ENCODE results near the gene ACSF2. TPM values are rescaled to one million over a fixed set of nuclear protein-coding genes. Genes with fewer than 3 reads are reported as not detected.

Gene ACSF2
- total RNA-seq, 1 experiment from 2014 or later: 12.2 TPM

DNA sequence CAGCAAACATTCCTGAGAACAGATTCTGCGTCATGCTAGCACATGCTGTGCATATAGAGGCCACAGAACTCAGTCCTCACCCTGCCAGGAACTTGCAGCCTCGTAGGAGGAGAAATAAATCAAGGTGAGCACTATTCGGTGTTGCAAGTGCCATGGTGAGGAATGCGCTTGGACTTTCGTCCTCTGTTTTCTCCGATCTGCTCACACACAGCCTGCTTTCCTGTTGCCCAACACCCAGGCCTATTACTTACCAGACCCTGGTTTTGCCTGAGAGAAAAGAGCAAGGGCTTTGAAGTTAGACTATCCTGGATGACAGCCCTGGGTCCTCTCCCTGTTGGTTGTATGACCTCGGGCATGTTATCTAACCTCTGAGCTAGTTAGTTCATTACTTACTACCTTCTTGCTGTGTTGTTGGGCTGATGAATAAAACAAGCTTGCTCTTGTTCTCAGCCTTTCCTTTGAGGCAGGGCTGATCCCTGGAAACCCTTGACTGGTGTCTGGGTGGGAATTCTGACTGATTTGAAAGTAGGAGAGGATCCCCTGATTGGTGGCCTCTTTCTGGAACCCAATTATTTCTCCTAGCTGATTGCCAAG, 2.9 kb downstream of the ACSF2 start:
- Histone ChIP-seq H3K9me3 (ENCODE audit: control insufficient read depth, low read depth, low read length) (no peaks in the 10 kb centered on the region), H2AK5ac (ENCODE audit: insufficient read length, low read length) (no peak overlapping the region), H3K9ac (ENCODE audit: extremely low read depth, insufficient read length, low read length) (no peak overlapping the region), H3K4me1 (ENCODE audit: insufficient read depth, low read length) (no peaks in the 10 kb centered on the region; the same call in 1 of the 2 replicates), H3K18ac (ENCODE audit: insufficient read length, low read depth, low read length) (no peak overlapping the region), H4K91ac (ENCODE audit: insufficient read length, low read depth, low read length) (no peak overlapping the region), H3K27me3 (ENCODE audit: insufficient read depth, low read length) (no peaks in the 10 kb centered on the region; the same call in 1 of the 2 replicates), H2BK15ac (ENCODE audit: low read depth, low read length) (no peak overlapping the region), H3K79me1 (ENCODE audit: insufficient read depth, low read depth, low read length, poor library complexity, severe bottlenecking) (no peaks in the 10 kb centered on the region), H3K23me2 (ENCODE audit: insufficient read length, low read depth, low read length, poor library complexity, severe bottlenecking) (peaks cover 12% of the 10 kb centered on the region), H3K4ac (ENCODE audit: low read depth, low read length) (no peak overlapping the region), H3K79me2 (ENCODE audit: insufficient read depth, low read length) (no peaks in the 10 kb centered on the region), H2BK12ac (ENCODE audit: insufficient read length, low read depth, low read length) (no peak overlapping the region), H4K5ac (ENCODE audit: insufficient read length, low read depth, low read length) (no peak overlapping the region), H2AFZ (ENCODE audit: low read length) (no peak overlapping the region), H3K23ac (ENCODE audit: insufficient read length, low read depth, low read length) (no peak overlapping the region), H3K56ac (ENCODE audit: insufficient read length, low read depth, low read length) (no peak overlapping the region), H2BK120ac (ENCODE audit: low read depth, low read length, poor library complexity, severe bottlenecking) (no peak overlapping the region), H3K27ac (ENCODE audit: insufficient read length, low read depth, low read length) (no peak overlapping the region), H4K8ac (replicated peaks; ENCODE audit: insufficient read length, low read depth, low read length) (no peak overlapping the region), H2BK5ac (ENCODE audit: insufficient read length, low read length) (no peak overlapping the region), H3K4me2 (ENCODE audit: insufficient read depth, insufficient read length, low read length) (no peak overlapping the region), H4K20me1 (ENCODE audit: control insufficient read depth, insufficient read depth, insufficient read length) (no peaks in the 10 kb centered on the region), H3T11ph (ENCODE audit: low read length) (no peak overlapping the region), H2BK20ac (ENCODE audit: low read depth, low read length, poor library complexity, severe bottlenecking) (no peak overlapping the region), H3K14ac (ENCODE audit: insufficient read depth, low read length) (no peak overlapping the region)
- Mint-ChIP-seq H3K4me1 (peaks cover 20 to 25% of the 10 kb centered on the region in 2 experiments), H3K4me3 (no peak overlapping the region), H3K9me3 (no peaks in the 10 kb centered on the region; a peak in 1 of 5 replicates), H3K36me3 (ENCODE audit: insufficient read depth in 1 of 3, low read depth in 3 of 3) (no peaks in the 10 kb centered on the region; a peak in 2 of 7 replicates), H3K27ac (no peak overlapping the region), H3K27me3 (ENCODE audit: low read depth) (peaks cover 17% of the 10 kb centered on the region)
- no peak for DNase-seq
- WGBS (ENCODE audit: extremely low coverage, insufficient read length, low lambda C conversion rate): no CpG with 5 or more reads among the region's 7 CpGs
- TF ChIP-seq, protein P1, sequence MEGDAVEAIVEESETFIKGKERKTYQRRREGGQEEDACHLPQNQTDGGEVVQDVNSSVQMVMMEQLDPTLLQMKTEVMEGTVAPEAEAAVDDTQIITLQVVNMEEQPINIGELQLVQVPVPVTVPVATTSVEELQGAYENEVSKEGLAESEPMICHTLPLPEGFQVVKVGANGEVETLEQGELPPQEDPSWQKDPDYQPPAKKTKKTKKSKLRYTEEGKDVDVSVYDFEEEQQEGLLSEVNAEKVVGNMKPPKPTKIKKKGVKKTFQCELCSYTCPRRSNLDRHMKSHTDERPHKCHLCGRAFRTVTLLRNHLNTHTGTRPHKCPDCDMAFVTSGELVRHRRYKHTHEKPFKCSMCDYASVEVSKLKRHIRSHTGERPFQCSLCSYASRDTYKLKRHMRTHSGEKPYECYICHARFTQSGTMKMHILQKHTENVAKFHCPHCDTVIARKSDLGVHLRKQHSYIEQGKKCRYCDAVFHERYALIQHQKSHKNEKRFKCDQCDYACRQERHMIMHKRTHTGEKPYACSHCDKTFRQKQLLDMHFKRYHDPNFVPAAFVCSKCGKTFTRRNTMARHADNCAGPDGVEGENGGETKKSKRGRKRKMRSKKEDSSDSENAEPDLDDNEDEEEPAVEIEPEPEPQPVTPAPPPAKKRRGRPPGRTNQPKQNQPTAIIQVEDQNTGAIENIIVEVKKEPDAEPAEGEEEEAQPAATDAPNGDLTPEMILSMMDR (conservative IDR thresholded peaks at IDR 0.05): no peak
